MG63 (cell line): ENCODE data around the gene NCOA7. TPM values are rescaled to one million over a fixed set of nuclear protein-coding genes. Genes with fewer than 3 reads are reported as not detected.
"Not testable (repeated sequence)": the region's sequence is repeated elsewhere in the genome, so short reads cannot be mapped to it uniquely, and the experiment has no call there.

Experiments
- DNase-seq: peaks from one replicate; pipeline ENCODE4 v3.0.0-alpha.2; 2020
- H3K27me3 ChIP-seq: fragments of 250-450 bp; sonication (Bioruptor Pico); 2 replicates; pipeline ENCODE4 v1.5.1; 2020; ENCODE audit warnings: mild to moderate bottlenecking, moderate library complexity
- H3K36me3 ChIP-seq: fragments of 250-450 bp; sonication (Bioruptor Pico); 2 replicates; pipeline ENCODE4 v1.5.1; 2020; ENCODE audit warnings: mild to moderate bottlenecking, moderate library complexity
- H3K4me3 ChIP-seq: fragments of 250-450 bp; sonication (Bioruptor Pico); 2 replicates; pipeline ENCODE4 v1.5.1; 2020; ENCODE audit warnings: mild to moderate bottlenecking, moderate library complexity
- H3K9me3 ChIP-seq: fragments of 250-450 bp; sonication (Bioruptor Pico); 2 replicates; pipeline ENCODE4 v1.5.1; 2020; ENCODE audit warnings: mild to moderate bottlenecking, moderate library complexity
- total RNA-seq: library from RNA; depleted of rRNA; stranded (reverse); fragments of >200 nt; shearing (Covaris generic); gene quantifications from 2 replicates; pipeline ENCODE4 v1.2.3, GENCODE V29; 2014; ENCODE audit warnings: low replicate concordance

NCOA7 gene
- total RNA-seq, 1 experiment from 2014 or later = 6.7 TPM

GRCh38 chr6:125888989-125889656 is 98.4 kb downstream of the NCOA7 start:
- Histone ChIP-seq H3K4me3 (no peak overlapping the region), H3K27me3 (no peaks in the 10 kb centered on the region), H3K36me3 (peaks cover 2% of the 10 kb centered on the region; the same call in 1 of the 2 replicates), H3K9me3 (no peaks in the 10 kb centered on the region)
- no peak for DNase-seq

GRCh38 chr6:125899726-125900182 is 109.0 kb downstream of the NCOA7 start:
- H3K27me3 ChIP-seq = no peaks in the 10 kb centered on the region
- H3K9me3 ChIP-seq = no peaks in the 10 kb centered on the region
- H3K36me3 ChIP-seq = no peaks in the 10 kb centered on the region
- no peak overlapping the region for H3K4me3 ChIP-seq
- DNase-seq = no peak

GRCh38 chr6:125904871-125905270 is 114.1 kb downstream of the NCOA7 start:
- no peak overlapping the region for H3K4me3 ChIP-seq
- H3K36me3 ChIP-seq = no peaks in the 10 kb centered on the region
- H3K9me3 ChIP-seq = no peaks in the 10 kb centered on the region
- H3K27me3 ChIP-seq = no peaks in the 10 kb centered on the region
- DNase-seq = peak; percentile 88

- DNase-seq = peak; percentile 21
- no peaks in the 10 kb centered on the region for H3K36me3 ChIP-seq
- H3K9me3 ChIP-seq = no peaks in the 10 kb centered on the region
- H3K27me3 ChIP-seq = no peaks in the 10 kb centered on the region
- H3K4me3 ChIP-seq = no peak overlapping the region
Measured at GRCh38 chr6:125906158-125906998, 115.6 kb downstream of the NCOA7 start.

GRCh38 chr6:125910527-125910926 is 119.8 kb downstream of the NCOA7 start:
- Histone ChIP-seq H3K27me3 (no peaks in the 10 kb centered on the region), H3K4me3 (no peak overlapping the region), H3K9me3 (no peaks in the 10 kb centered on the region), H3K36me3 (no peaks in the 10 kb centered on the region; the same call in 1 of the 2 replicates)
- DNase-seq = no peak

- H3K4me3 ChIP-seq, DNase-seq, H3K36me3 ChIP-seq, H3K9me3 ChIP-seq, H3K27me3 ChIP-seq: not testable (repeated sequence)
Measured at GRCh38 chr6:125911051-125911451, 120.3 kb downstream of the NCOA7 start.

GRCh38 chr6:125912430-125912829 is 121.7 kb downstream of the NCOA7 start:
- H3K36me3 ChIP-seq, H3K4me3 ChIP-seq, H3K9me3 ChIP-seq, H3K27me3 ChIP-seq, DNase-seq: not testable (repeated sequence)

- no peak for DNase-seq
- H3K36me3 ChIP-seq = no peaks in the 10 kb centered on the region; the same call in 1 of the 2 replicates
Measured at GRCh38 chr6:125913145-125913544, 122.4 kb downstream of the NCOA7 start.

GRCh38 chr6:125913864-125914351 is 123.1 kb downstream of the NCOA7 start:
- DNase-seq = peak; percentile 76
- Histone ChIP-seq H3K36me3 (no peaks in the 10 kb centered on the region; the same call in 1 of the 2 replicates), H3K27me3 (no peaks in the 10 kb centered on the region), H3K9me3 (no peaks in the 10 kb centered on the region), H3K4me3 (no peak overlapping the region)

More at GRCh38 chr6:125913145-125913544, 122.4 kb downstream of the NCOA7 start:
- Histone ChIP-seq H3K27me3 (no peaks in the 10 kb centered on the region), H3K9me3 (no peaks in the 10 kb centered on the region), H3K4me3 (no peak overlapping the region)

- no peaks in the 10 kb centered on the region for H3K27me3 ChIP-seq
- H3K36me3 ChIP-seq = peaks cover 5% of the 10 kb centered on the region
- no peak for DNase-seq
- no peak overlapping the region for H3K4me3 ChIP-seq
- no peaks in the 10 kb centered on the region for H3K9me3 ChIP-seq
Measured at GRCh38 chr6:125918230-125918629, 127.5 kb downstream of the NCOA7 start.

GRCh38 chr6:125918681-125919566 is 128.2 kb downstream of the NCOA7 start:
- DNase-seq = peak; percentile 13
- no peaks in the 10 kb centered on the region for H3K9me3 ChIP-seq
- H3K36me3 ChIP-seq = peaks cover 9% of the 10 kb centered on the region
- H3K4me3 ChIP-seq = peak overlapping the region; percentile 12
- no peaks in the 10 kb centered on the region for H3K27me3 ChIP-seq

- Histone ChIP-seq H3K9me3 (no peaks in the 10 kb centered on the region), H3K4me3 (no peak overlapping the region), H3K27me3 (no peaks in the 10 kb centered on the region), H3K36me3 (peaks cover 9% of the 10 kb centered on the region)
- no peak for DNase-seq
Measured at GRCh38 chr6:125919618-125920017, 128.9 kb downstream of the NCOA7 start.

- H3K27me3 ChIP-seq = no peaks in the 10 kb centered on the region
- peaks cover 9% of the 10 kb centered on the region; the same call in 1 of the 2 replicates for H3K36me3 ChIP-seq
- H3K9me3 ChIP-seq = no peaks in the 10 kb centered on the region
- no peak for DNase-seq
- H3K4me3 ChIP-seq = no peak overlapping the region
Measured at GRCh38 chr6:125922322-125922860, 131.6 kb downstream of the NCOA7 start.

- no peaks in the 10 kb centered on the region for H3K27me3 ChIP-seq
- DNase-seq = no peak
- H3K9me3 ChIP-seq = no peaks in the 10 kb centered on the region
- H3K36me3 ChIP-seq = peaks cover 9% of the 10 kb centered on the region; the same call in 1 of the 2 replicates
- no peak overlapping the region for H3K4me3 ChIP-seq
Measured at GRCh38 chr6:125923366-125923877, 132.7 kb downstream of the NCOA7 start.

- H3K27me3 ChIP-seq = no peaks in the 10 kb centered on the region
- no peak for DNase-seq
- peaks cover 9% of the 10 kb centered on the region; the same call in 1 of the 2 replicates for H3K36me3 ChIP-seq
- H3K9me3 ChIP-seq = no peaks in the 10 kb centered on the region
- no peak overlapping the region for H3K4me3 ChIP-seq
Measured at GRCh38 chr6:125924169-125924568, 133.4 kb downstream of the NCOA7 start.
